MM.1S (cell line): ENCODE data around the gene CEMIP2.

Source experiments
- CTCF ChIP-seq: fragments of 300-600 bp; sonication (generic); IDR thresholded peaks from 2 replicates; pipeline ENCODE4 v1.5.1; 2016; ENCODE audit warnings: antibody characterized with exemption, low read length, mixed read lengths
- EZH2 ChIP-seq: fragments of 300-600 bp; sonication (generic); optimal IDR thresholded peaks from 2 replicates; pipeline ENCODE3; 2017; ENCODE audit warnings: low read depth, mild to moderate bottlenecking, antibody characterized with exemption, low read length, mixed read lengths

- no peak for TF ChIP-seq CTCF
- TF ChIP-seq EZH2, result no peak
These were observed 48.8 kb downstream of the CEMIP2 start for GRCh38 chr9:71719562-71719961.
